ENCODE data around the gene ARAP2.

- TF ChIP-seq POLR2A (IDR thresholded peaks at IDR 0.05) (no peak), CTCF (IDR thresholded peaks at IDR 0.05) (no peak)
These were observed 37.2 kb upstream of the ARAP2 start, which contains the start of gene DTHD1 for GRCh38 chr4:36281384-36282106.
